Hematopoietic multipotent progenitor cell treated with erythropoietin and hydrocortisone succinate and interleukin-3 and kit ligand, for 17 days (in vitro differentiated cells): ENCODE measurements around the gene IRF3.
A peak's percentile ranks its signal among the peaks of the same experiment; 100 is the strongest.

Source experiments
- DNase-seq: peaks from one replicate; pipeline ENCODE4 v3.0.0-alpha.2; 2015; ENCODE audit warnings: low spot score

IRF3 gene

GRCh38 chr19:49687566-49688316 lies 22.1 kb upstream of the IRF3 start:
- DNase-seq, result no peak

GRCh38 chr19:49687150-49687549 lies 21.5 kb upstream of the IRF3 start:
- DNase-seq, result no peak

GRCh38 chr19:49686503-49687088 lies 20.9 kb upstream of the IRF3 start:
- DNase-seq, result no peak

- DNase-seq, result no peak
Measured at GRCh38 chr19:49685845-49686332, 20.2 kb upstream of the IRF3 start.

GRCh38 chr19:49684983-49685553 lies 19.4 kb upstream of the IRF3 start:
- no peak for DNase-seq

- DNase-seq, result peak; percentile 20
Measured at GRCh38 chr19:49684251-49684982, 18.8 kb upstream of the IRF3 start.

GRCh38 chr19:49683814-49684250 lies 18.2 kb upstream of the IRF3 start:
- no peak for DNase-seq

- DNase-seq, result no peak
Measured at GRCh38 chr19:49682274-49682673, 16.6 kb upstream of the IRF3 start.

- DNase-seq, result no peak
Measured at GRCh38 chr19:49681830-49682229, 16.2 kb upstream of the IRF3 start.

- DNase-seq, result peak; percentile 91
Measured at GRCh38 chr19:49680421-49681351, 15.0 kb upstream of the IRF3 start.

- DNase-seq, result no peak
Measured at GRCh38 chr19:49679771-49680413, 14.2 kb upstream of the IRF3 start.

GRCh38 chr19:49678985-49679770 lies 13.5 kb upstream of the IRF3 start:
- DNase-seq, result no peak

- peak; percentile 86 for DNase-seq
Measured at GRCh38 chr19:49677901-49678674, 12.4 kb upstream of the IRF3 start.

GRCh38 chr19:49677231-49677900 lies 11.7 kb upstream of the IRF3 start, which contains the start of gene PRMT1:
Gene PRMT1 (plus strand): TSS chr19:49677271. CDS start chr19:49677281, 10 bp downstream.
- peak; percentile 60 for DNase-seq

- peak; percentile 100 for DNase-seq
Measured at GRCh38 chr19:49676784-49677230, 11.2 kb upstream of the IRF3 start.

- DNase-seq, result no peak
Measured at GRCh38 chr19:49676136-49676783, 10.6 kb upstream of the IRF3 start.

GRCh38 chr19:49672131-49672919 lies 6.7 kb upstream of the IRF3 start:
- peak; percentile 83 for DNase-seq
